GM18873 (cell line): ENCODE measurements around the gene ALDH1A3.

Experiments used
- ATAC-seq: cut with Tn5 transposase; IDR thresholded peaks from one replicate; pipeline ENCODE4 v1.9.1; 2021; ENCODE audit warnings: mild to moderate bottlenecking, moderate library complexity, moderate number of reproducible peaks; ENCODE audit not compliant: unreplicated experiment, low FRiP score

ALDH1A3 gene

DNA sequence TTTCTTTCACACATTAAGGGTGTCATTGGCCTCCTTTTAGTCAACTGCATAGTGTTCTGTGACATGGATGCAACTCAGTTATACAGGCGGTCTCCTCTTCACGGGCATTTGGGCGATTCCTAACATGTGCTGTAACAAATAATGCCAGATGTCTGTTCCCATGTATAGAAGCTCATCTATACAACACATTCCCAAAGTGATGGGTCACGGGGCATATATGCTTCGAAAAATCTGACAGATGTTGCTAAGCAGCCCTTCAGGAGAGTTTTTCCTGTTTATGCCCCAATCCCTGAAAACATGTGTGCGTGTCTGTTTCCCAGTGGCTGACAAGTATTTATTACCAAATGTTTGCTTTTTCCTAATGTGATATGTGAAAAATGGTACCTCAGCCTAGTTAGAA, 65.4 kb downstream of the ALDH1A3 start:
- ATAC-seq, result no peak

DNA sequence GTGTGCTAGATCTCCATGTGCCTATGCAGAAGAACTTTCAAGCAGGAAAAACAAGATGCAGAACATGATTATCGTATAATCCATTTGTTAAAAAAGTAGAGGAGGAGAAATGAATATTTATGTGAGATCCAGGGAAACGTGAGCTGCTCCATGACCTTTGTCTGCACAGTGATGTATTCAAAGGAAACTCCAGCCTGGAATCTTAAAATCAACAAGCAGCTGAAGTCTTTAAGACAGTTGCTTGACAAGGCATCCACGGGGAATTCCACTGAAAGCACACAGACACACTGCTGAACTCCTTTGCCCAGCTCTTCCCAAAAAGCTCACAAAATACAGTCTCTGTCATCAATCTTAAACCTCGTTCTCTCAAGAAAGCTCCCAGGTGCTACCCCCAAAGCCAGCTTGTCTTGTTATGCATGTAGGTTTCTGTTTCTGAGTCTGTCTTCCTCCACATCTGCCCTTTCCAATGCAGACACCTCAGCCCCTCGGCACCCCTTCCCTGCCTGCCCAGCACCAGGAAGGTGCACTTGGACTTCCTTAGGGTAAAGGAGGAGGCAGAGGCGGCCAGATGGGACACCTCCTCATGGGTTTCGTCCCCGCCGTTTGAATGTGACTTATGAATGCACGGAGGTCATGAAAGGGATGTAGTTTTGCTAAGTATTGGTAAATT, 68.3 kb downstream of the ALDH1A3 start:
- peak; percentile 60 for ATAC-seq

DNA sequence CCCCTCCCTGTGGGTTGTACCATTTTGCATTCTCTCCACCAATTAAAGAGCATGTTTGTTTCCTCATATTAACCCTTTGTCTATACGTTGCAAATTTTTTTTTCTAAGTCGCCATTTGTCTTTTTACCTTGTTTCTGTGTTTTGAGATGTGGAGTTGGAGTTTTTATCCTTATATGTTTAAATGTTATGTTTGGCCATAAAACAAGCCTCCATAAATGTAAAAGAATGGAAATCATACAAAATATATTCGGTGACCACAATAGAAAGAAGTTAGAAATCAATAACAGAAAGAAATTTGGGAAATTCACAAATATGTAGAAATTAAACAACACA, 68.8 kb downstream of the ALDH1A3 start:
- ATAC-seq, result no peak

DNA sequence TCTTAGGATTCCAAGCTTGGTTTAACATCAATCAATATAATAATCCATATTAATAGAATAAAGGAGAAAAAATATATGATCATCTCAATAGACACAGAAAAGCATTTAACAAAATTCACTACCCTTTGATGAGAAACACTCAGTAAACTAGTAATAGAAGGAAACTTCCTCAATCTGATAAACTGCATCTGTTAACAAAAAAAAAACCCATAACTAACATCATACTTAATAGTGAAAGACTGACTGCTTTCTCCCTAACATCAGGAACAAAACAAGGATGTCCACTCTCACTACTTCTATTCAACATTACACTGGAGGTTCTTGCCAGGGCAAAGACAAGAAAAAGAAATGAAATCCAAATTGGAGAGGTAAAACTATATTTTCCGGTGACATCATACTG, 70.1 kb downstream of the ALDH1A3 start:
- no peak for ATAC-seq

DNA sequence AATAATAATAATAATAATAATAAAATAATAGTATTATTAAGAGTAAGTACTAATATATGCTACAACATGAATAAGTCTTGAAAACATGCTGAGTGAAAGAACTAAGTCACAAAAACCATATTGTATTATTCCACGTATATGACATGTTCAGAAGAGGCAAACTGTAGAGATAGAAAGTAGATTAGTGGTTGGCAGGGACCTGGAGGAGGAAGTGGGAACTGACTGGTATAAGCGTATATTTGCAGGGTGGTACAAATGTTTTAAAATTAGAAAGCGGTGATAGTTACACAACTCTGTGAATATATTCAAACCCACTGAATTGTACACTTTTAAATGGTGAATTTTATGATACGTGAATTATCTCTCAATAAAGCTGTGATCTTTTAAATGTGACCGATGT, 72.3 kb downstream of the ALDH1A3 start:
- no peak for ATAC-seq

DNA sequence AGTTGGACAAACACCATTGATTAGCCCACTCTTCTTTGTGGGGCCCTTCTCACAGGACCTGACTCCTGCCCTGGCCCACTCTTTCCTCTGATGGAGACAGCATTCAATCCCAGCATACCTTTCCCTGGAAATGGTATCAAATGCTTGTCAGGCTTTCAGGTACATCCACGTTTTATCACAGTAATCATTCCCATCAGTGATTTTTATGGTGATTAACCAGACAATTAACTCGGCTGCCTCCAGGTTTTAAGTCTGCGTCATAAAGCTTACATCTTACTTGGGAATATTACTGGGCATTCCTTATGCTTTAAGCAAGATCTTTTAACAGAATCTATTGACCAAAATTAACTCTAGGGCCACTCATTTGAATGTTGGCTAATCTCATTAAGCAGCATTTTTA, 72.9 kb downstream of the ALDH1A3 start:
- no peak for ATAC-seq

DNA sequence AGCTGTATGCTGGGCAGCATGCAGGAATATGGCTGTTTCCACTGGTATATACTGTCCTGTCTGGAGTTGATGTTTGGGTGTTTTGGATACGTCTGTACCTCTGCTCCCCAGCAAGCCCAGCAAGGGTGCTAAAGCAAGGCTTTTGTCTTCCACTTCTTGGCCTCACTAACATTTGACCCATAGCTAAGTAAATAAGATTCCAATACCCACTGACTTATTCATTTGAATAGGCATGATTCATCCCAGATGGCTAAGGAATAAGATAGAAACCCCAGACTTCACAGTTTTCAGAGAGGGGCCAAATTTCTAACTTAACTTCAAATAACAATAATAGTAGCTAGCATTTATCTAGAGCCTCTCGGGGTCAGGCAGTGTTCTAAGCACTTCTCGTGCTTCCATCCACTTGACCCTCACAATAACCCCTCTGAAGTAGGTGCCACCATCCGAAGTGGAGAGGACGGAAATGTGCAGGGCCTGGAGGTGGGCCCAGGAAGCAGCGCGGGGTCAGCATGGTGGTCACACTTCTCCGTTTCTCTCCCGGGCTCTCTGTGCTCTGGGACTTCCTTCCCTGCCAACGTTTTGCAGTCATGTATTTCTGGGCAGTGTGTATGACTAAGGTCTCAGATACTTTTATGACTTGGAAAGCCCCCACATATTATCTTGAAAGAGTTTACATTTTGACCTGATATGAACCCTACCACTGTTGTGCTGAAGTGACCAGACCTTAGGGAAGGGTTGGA, 78.9 kb downstream of the ALDH1A3 start:
- no peak for ATAC-seq

DNA sequence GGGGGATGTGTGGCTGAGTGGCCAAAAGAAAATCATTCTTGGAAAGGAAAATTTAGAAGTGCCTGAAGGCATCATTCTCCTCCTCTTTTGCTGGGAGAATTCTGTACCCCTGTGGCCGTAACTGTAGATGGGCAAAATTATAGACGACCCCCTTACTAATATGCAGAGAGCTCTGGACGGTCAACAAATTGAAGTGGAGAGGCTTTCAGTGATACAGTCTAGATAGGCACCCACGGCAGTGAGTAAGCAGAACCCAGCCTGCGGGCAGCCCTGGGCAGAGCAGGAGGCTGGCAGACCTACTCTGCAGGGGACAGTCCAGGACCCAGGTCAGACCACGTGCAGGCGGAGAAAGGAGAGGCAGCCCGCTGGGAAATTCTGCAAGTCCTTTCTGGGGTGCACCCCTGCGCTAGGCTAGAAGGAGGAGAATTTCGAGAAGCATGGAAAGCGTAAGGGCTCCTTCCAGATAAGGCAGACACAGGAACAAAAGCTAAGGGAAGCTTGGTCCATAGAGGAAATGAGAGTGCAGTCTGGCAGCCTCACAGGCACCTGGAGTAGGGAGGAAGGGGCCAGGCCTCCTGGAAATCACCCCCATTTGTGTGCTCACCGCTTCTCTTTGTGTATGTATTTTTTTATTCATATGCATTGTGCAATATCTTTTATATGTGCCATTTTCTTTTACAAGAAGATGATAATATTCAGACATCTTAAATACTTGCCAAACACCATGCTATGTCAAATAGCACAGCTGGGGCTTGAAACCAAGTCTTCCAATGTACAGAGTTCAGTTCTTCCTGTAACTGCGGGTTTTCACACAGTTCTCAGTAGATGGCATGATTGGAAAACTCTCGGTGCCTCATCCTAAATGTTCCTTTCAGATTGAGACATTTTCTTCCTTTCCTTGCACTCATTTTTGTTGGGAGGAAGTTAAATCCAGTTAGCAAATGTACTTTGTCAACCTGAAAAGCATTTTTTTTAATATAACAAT, 79.7 kb downstream of the ALDH1A3 start:
- ATAC-seq, result no peak
